ENCODE measurements around the gene FGGY.

Gene FGGY

DNA sequence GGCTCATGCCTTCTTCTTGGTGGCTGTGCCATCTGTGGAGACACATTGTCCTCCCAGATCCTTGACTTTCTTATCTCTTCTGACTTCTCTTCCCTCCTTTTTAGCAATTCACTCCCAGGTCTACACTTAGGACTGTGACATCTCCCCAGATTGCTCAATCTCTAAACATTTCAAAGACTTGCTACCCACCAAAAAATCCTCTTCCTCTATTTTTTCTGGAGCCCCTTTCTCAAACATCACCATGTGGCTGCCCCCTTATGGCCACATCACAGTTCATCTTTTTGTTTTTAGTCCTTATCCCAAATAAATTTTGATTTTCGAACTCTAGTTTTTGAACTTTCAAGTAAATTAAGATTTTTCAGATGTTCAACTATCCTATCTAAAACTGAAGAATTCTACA is 369.2 kb downstream of the FGGY start:
- POLR2A ChIA-PET (ENCODE audit: low non-redundant PET): no interaction called here
- DNase-seq (ENCODE audit: low spot score): no peak
- CTCF ChIA-PET: no interaction called here

DNA sequence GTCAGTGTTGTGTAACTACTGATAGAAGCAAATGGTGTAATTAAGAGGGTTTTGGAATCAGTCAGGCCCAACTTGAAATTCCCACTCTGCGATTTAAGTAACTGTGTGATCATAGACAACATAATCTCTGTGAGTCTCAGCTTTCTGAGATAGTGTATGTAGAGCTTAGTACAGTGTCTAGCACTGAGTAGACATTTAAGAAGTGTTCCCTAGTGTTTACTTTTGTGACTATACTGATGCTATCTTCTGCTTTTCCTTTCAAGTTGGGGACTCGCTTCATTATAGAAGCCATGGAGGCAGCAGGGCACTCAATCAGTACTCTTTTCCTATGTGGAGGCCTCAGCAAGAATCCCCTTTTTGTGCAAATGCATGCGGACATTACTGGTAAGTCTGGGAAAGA is 370.1 kb downstream of the FGGY start:
- ChIA-PET POLR2A (ENCODE audit: low non-redundant PET) (no interaction called here), CTCF (no interaction called here)
- TF ChIP-seq, protein P1, sequence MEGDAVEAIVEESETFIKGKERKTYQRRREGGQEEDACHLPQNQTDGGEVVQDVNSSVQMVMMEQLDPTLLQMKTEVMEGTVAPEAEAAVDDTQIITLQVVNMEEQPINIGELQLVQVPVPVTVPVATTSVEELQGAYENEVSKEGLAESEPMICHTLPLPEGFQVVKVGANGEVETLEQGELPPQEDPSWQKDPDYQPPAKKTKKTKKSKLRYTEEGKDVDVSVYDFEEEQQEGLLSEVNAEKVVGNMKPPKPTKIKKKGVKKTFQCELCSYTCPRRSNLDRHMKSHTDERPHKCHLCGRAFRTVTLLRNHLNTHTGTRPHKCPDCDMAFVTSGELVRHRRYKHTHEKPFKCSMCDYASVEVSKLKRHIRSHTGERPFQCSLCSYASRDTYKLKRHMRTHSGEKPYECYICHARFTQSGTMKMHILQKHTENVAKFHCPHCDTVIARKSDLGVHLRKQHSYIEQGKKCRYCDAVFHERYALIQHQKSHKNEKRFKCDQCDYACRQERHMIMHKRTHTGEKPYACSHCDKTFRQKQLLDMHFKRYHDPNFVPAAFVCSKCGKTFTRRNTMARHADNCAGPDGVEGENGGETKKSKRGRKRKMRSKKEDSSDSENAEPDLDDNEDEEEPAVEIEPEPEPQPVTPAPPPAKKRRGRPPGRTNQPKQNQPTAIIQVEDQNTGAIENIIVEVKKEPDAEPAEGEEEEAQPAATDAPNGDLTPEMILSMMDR (conservative IDR thresholded peaks at IDR 0.05; ENCODE audit: low read depth): no peak
- no peak overlapping the region for H3K27ac ChIP-seq
- DNase-seq (ENCODE audit: low spot score): no peak

More for the DNA sequence above, 369.2 kb downstream of the FGGY start:
- no peak overlapping the region for H3K27ac ChIP-seq
- TF ChIP-seq, protein P1 (conservative IDR thresholded peaks at IDR 0.05; ENCODE audit: low read depth): no peak

DNA sequence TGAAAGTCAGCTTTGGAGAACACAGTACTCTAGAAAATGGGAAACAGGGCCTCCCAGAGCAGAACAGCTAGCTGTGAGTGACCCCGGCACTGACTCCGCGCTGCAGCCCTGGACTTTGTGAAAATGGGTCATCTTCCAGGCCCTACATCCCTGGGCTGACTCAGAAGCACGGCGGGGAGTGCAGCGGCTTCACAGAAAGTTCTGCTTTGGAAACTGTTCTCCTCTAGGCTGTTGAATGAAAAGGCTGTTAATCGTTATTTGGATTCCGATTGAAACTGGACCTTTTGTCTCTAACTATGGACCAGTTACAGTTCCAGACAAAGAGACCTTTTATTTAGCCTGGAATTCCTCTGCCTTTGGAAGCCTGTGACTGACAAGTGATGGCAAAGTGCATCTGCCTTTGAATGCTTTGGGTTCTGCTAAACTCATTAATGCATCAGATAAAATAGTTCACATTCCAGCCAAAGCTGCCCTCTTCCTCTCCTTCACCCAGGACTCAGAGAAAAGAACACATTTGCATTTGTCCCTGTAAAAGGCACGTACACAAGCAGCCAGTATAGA is 372.9 kb downstream of the FGGY start:
- CTCF ChIA-PET: no interaction called here

DNA sequence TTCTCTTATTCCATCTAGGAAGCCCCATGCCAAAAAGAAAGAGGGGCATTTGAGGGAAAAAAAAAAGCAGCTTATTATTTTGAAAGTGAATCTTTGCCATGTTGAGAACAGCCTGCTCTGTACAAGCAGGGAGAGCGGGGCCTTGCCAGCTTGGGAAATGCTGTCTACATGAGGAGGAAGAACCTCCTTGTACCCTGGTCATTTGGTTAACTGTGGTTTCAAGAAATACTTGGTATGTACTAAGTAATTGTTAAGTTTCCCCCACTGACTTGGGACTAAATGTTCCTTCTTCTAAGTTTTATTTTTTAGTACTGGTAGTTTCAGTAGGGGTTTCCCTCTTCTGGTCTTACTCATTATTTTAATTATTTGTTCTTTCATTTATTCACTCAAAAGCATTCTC is 373.8 kb downstream of the FGGY start:
- no peak overlapping the region for H3K27ac ChIP-seq

More for the DNA sequence above, 372.9 kb downstream of the FGGY start:
- TF ChIP-seq, protein P1 (conservative IDR thresholded peaks at IDR 0.05; ENCODE audit: low read depth): no peak
- no peak for DNase-seq (ENCODE audit: low spot score)
- POLR2A ChIA-PET (ENCODE audit: low non-redundant PET): no interaction called here
- H3K27ac ChIP-seq: no peak overlapping the region

DNA sequence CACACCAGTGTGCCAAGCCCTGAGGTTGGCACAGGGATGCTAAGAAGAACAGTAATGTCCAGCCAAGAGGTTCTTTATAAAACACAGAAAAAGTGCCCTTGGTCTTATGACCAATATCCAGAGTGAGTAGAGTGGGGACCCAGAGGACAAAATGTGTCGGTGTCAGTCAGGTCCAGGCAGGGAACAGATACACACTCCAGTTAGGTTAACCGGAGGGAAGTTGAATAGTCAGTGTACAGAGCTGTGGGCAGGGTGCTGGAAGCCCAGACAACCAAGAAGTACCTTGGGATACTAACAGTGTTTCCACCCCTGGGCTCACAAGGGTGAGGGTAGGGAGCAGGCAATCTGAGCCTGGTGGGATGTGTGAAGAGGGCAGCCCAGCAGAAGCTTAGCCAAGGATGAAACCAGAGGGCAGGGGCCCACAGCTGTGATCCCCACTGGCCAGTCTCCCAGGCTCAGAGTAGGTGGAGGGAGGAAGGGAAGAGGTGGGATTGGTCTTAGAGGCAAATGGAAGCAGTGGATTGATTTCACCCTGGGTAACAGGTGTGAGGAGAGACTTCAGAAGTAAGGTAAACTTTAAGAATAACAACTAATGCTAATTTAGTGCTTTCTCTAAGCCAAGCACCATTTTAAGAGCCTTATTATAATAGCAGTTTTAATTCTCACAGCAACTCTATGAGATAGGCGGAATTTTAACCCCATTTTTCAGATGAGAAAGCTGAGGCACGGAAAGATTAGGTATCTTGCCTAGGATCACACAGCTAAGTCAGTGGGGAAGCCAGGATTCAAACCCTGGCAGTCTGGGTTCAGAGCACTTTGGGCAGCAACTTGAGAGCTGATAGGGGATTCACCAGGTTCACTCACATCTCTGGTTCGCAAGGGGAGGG is 374.4 kb downstream of the FGGY start:
- no peak overlapping the region for H3K27ac ChIP-seq
- POLR2A ChIA-PET (ENCODE audit: low non-redundant PET): no interaction called here
- CTCF ChIA-PET: no interaction called here
- no peak for DNase-seq (ENCODE audit: low spot score)
- TF ChIP-seq, protein P1 (conservative IDR thresholded peaks at IDR 0.05; ENCODE audit: low read depth): no peak

More for the DNA sequence above, 373.8 kb downstream of the FGGY start:
- POLR2A ChIA-PET (ENCODE audit: low non-redundant PET): no interaction called here
- TF ChIP-seq, protein P1 (conservative IDR thresholded peaks at IDR 0.05; ENCODE audit: low read depth): no peak
- DNase-seq (ENCODE audit: low spot score): no peak
- CTCF ChIA-PET: no interaction called here

DNA sequence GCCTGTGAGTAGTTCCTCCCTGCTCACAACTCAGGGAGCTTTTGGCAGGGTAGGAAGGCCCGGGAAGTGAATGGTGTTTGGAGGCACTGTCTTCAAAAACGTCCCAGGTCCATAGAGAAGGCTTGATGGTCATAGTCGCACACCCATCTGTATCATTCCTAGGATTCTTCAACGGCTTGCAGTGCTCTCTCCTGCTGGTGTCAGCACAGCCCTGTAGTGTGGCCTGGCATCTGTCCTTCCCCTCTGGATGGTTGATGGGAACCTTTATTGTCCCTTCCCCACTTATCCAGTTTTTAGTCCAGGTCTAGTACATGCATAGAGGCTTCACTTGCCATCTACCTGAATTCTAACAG is 375.0 kb downstream of the FGGY start:
- ChIA-PET CTCF (no interaction called here), POLR2A (ENCODE audit: low non-redundant PET) (no interaction called here)
- DNase-seq (ENCODE audit: low spot score): no peak
- H3K27ac ChIP-seq: no peak overlapping the region
- TF ChIP-seq, protein P1 (conservative IDR thresholded peaks at IDR 0.05; ENCODE audit: low read depth): no peak
